ENCODE measurements around the gene FHIP1A. TPM values are rescaled to one million over a fixed set of nuclear protein-coding genes. Genes with fewer than 3 reads are reported as not detected.

The FHIP1A gene
- total and polyA plus RNA-seq, 2 of the 13 experiments (the other 11 are each of a cell fraction or from before 2014, with no cell fraction given) = 4.1 to 6.2 TPM

DNA sequence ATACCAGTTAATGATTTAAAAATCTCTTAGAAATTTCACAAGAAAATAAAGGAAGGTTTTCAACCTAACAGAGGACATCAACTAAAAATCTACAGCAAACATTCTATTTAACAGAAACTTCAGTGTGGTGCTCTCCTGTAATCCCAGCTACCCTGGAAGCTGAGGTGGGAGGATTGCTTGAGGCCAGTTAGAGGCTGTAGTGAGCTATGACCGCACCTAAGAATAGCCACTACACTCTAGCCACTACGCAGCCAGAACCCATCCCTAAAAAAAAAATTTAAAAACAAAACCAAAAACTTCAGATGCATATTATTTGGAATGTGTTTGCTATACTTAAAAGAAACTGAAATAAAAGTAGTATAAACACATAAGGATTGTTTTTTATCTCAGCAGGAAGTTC, 7.2 kb upstream of the FHIP1A start:
- no peak overlapping the region for H2AFZ ChIP-seq (ENCODE audit: low read length)
- no peak overlapping the region for H3K4me2 ChIP-seq (ENCODE audit: low read depth, low read length)
- no peaks in the 10 kb centered on the region for H3K36me3 ChIP-seq (replicated peaks in 1 of 2; ENCODE audit: control insufficient read depth in 1 of 2, insufficient read depth in 2 of 2, low read length in 2 of 2)
- intact Hi-C loops (cut with micrococcal nuclease; ENCODE audit: unreplicated experiment) = no loop called here
- ChIA-PET POLR2A (no interaction called here), CTCF (ENCODE audit: low intra/inter-chr PET ratio, low total read pairs) (no interaction called here)
- no peaks in the 10 kb centered on the region for H4K20me1 ChIP-seq (ENCODE audit: insufficient read depth, low read length)
- FAIRE-seq (no peak), DNase-seq (ENCODE audit: low spot score) (no peak), ATAC-seq (no peak)
- in situ Hi-C loops (cut with HindIII; ENCODE audit: extremely low pct_ligation_motif_present, low pct_unique_long_range_greater_than_20kb) = no loop called here
- no peak overlapping the region for H3K9ac ChIP-seq (ENCODE audit: insufficient read depth, low read depth, low read length)
- BruUV-seq (replicated peaks) = no TSS peak
- H3K9me3 ChIP-seq (ENCODE audit: low read length) = no peaks in the 10 kb centered on the region
- no peak overlapping the region for H3K27ac ChIP-seq (ENCODE audit: extremely low read length, insufficient read depth, low read length)
- 77% methylated on average over 2 of the region's 2 CpGs for WGBS (ENCODE audit: low lambda C conversion rate)
- H3K27me3 ChIP-seq (ENCODE audit: control insufficient read depth in 1 of 2, insufficient read depth in 2 of 2, low read length in 2 of 2) = no peaks in the 10 kb centered on the region; a peak in 1 of 5 replicates
- H3K79me2 ChIP-seq (ENCODE audit: insufficient read depth, low read length) = no peaks in the 10 kb centered on the region
- H3K4me1 ChIP-seq (ENCODE audit: insufficient read depth, low read length) = peaks cover 10% of the 10 kb centered on the region
- H3K4me3 ChIP-seq (replicated peaks in 1 of 3; ENCODE audit: insufficient read depth in 1 of 3, low read depth in 2 of 3, low read length in 3 of 3) = no peak overlapping the region
- TF ChIP-seq ETV5 (CRISPR knock-in tag; IDR thresholded peaks at IDR 0.05; ENCODE audit: borderline replicate concordance) (no peak), RARG (CRISPR knock-in tag; IDR thresholded peaks at IDR 0.05; ENCODE audit: low read depth) (no peak), NFIB (CRISPR knock-in tag; IDR thresholded peaks at IDR 0.05; ENCODE audit: borderline replicate concordance) (no peak), AHR (CRISPR knock-in tag; IDR thresholded peaks at IDR 0.05) (no peak), ZBTB1 (CRISPR knock-in tag; IDR thresholded peaks at IDR 0.05; ENCODE audit: borderline replicate concordance) (no peak), CC2D1A (CRISPR knock-in tag; IDR thresholded peaks at IDR 0.05) (no peak), TCF7L2 (IDR thresholded peaks at IDR 0.05; ENCODE audit: low read depth, low read length) (no peak), KAT2B (IDR thresholded peaks at IDR 0.05; ENCODE audit: borderline replicate concordance, low read depth, low read length) (no peak), ZNF883 (CRISPR knock-in tag; IDR thresholded peaks at IDR 0.05; ENCODE audit: not compliant biosample characterization) (no peak), RCOR2 (CRISPR knock-in tag; IDR thresholded peaks at IDR 0.05) (no peak), ZNF256 (CRISPR knock-in tag; conservative IDR thresholded peaks at IDR 0.05) (no peak)
- TF ChIP-seq, protein P1, sequence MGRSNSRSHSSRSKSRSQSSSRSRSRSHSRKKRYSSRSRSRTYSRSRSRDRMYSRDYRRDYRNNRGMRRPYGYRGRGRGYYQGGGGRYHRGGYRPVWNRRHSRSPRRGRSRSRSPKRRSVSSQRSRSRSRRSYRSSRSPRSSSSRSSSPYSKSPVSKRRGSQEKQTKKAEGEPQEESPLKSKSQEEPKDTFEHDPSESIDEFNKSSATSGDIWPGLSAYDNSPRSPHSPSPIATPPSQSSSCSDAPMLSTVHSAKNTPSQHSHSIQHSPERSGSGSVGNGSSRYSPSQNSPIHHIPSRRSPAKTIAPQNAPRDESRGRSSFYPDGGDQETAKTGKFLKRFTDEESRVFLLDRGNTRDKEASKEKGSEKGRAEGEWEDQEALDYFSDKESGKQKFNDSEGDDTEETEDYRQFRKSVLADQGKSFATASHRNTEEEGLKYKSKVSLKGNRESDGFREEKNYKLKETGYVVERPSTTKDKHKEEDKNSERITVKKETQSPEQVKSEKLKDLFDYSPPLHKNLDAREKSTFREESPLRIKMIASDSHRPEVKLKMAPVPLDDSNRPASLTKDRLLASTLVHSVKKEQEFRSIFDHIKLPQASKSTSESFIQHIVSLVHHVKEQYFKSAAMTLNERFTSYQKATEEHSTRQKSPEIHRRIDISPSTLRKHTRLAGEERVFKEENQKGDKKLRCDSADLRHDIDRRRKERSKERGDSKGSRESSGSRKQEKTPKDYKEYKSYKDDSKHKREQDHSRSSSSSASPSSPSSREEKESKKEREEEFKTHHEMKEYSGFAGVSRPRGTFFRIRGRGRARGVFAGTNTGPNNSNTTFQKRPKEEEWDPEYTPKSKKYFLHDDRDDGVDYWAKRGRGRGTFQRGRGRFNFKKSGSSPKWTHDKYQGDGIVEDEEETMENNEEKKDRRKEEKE (IDR thresholded peaks at IDR 0.05) = no peak
- TF ChIP-seq, protein P2, sequence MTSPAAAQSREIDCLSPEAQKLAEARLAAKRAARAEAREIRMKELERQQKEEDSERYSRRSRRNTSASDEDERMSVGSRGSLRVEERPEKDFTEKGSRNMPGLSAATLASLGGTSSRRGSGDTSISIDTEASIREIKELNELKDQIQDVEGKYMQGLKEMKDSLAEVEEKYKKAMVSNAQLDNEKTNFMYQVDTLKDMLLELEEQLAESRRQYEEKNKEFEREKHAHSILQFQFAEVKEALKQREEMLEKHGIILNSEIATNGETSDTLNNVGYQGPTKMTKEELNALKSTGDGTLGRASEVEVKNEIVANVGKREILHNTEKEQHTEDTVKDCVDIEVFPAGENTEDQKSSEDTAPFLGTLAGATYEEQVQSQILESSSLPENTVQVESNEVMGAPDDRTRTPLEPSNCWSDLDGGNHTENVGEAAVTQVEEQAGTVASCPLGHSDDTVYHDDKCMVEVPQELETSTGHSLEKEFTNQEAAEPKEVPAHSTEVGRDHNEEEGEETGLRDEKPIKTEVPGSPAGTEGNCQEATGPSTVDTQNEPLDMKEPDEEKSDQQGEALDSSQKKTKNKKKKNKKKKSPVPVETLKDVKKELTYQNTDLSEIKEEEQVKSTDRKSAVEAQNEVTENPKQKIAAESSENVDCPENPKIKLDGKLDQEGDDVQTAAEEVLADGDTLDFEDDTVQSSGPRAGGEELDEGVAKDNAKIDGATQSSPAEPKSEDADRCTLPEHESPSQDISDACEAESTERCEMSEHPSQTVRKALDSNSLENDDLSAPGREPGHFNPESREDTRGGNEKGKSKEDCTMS (CRISPR knock-in tag; conservative IDR thresholded peaks at IDR 0.05) = no peak

Measured in HepG2 (cell line).